ENCODE measurements around the gene PSMB8. TPM values are rescaled to one million over a fixed set of nuclear protein-coding genes. Genes with fewer than 3 reads are reported as not detected.

Gene PSMB8
- total and polyA plus RNA-seq, 4 donors = 12.4 to 30.4 (median 13.2) TPM

DNA sequence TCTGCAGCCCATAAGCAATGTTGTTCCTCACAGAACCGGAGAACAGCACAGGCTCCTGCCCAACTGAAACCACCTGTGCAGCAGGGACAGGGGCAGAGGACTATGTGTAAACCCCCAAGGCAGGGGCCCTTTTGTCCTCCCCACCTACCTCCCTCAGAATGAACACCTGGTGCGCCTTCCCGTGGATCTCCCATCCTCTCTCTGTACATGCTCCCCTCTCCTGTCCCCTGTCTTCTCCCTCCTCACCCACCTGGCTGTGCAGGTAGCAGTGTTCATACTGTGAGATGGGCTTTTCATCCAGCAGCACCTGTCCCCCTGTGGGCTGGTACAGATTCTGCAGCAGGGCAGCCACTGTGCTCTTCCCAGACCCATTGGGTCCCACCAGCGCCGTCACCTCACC is 13.8 kb downstream of the PSMB8 start:
- Histone ChIP-seq H3K4me1 (ENCODE audit: control insufficient read depth, insufficient read depth, low read length) (no peaks in the 10 kb centered on the region), H3K9me3 (ENCODE audit: control insufficient read depth, insufficient read depth, low read length) (no peaks in the 10 kb centered on the region), H3K4me3 (ENCODE audit: low read depth, low read length) (no peak overlapping the region), H3K27ac (ENCODE audit: low read depth, low read length) (no peak overlapping the region), H3K36me3 (ENCODE audit: control insufficient read depth, insufficient read depth, low read length) (peaks cover 25% of the 10 kb centered on the region), H3K27me3 (ENCODE audit: control insufficient read depth, insufficient read depth, low read length) (no peaks in the 10 kb centered on the region)
- 96% methylated on average over 5 of the region's 5 CpGs for WGBS (ENCODE audit: insufficient coverage)
- DNase-seq (ENCODE audit: low read depth in 4 of 6, low spot score in 6 of 6) = no peak

DNA sequence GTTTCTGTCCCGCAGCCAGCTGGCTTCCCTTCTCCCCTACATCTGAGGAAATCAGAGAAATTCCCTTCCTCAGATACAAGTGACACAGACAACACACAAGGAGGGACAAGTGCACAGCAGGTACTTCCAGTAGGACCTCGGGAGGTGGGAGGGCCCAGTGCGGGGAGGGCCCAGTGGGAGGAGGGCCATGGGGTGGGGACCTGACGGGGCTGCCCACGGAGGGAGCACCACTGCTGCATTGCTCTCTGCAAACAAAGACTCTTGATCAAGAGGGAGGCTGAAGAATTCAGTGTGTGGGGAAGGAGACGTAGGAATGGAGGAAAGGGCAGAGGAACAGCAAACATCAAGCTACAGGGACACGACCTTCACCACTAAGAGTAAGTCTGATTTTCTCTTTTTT is 14.4 kb downstream of the PSMB8 start:
- 56% methylated on average over 5 of the region's 7 CpGs for WGBS (ENCODE audit: insufficient coverage)
- DNase-seq (ENCODE audit: low read depth in 4 of 6, low spot score in 6 of 6) = no peak
- H3K4me3 ChIP-seq (ENCODE audit: low read depth, low read length) = no peak overlapping the region
- H3K9me3 ChIP-seq (ENCODE audit: control insufficient read depth, insufficient read depth, low read length) = no peaks in the 10 kb centered on the region
- no peaks in the 10 kb centered on the region for H3K27me3 ChIP-seq (ENCODE audit: control insufficient read depth, insufficient read depth, low read length)
- H3K4me1 ChIP-seq (ENCODE audit: control insufficient read depth, insufficient read depth, low read length) = no peaks in the 10 kb centered on the region
- H3K27ac ChIP-seq (ENCODE audit: low read depth, low read length) = no peak overlapping the region
- peaks cover 25% of the 10 kb centered on the region for H3K36me3 ChIP-seq (ENCODE audit: control insufficient read depth, insufficient read depth, low read length)

DNA sequence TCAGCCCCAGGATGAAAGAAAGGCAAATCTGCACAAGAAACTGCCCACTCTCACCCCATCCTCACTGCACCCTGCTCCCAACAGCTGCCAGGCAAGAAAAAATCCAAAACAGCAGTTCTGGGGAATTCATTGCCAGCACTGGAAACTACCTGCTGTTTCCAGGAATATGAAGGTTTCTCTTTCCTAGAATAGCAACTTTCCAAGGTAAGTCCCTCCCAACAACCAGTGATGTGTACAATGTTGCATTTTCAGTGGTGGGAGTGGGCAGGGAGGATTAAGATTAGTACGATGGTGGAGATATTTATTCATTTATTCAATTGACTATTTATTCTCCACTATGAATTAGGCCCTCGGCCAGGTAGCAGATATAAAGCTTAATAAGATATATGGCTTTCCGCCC is 16.8 kb downstream of the PSMB8 start:
- H3K36me3 ChIP-seq (ENCODE audit: control insufficient read depth, insufficient read depth, low read length) = peaks cover 21% of the 10 kb centered on the region
- no peak overlapping the region for H3K4me3 ChIP-seq (ENCODE audit: low read depth, low read length)
- no peak for DNase-seq (ENCODE audit: low read depth in 4 of 6, low spot score in 6 of 6)
- H3K27ac ChIP-seq (ENCODE audit: low read depth, low read length) = no peak overlapping the region
- no peaks in the 10 kb centered on the region for H3K4me1 ChIP-seq (ENCODE audit: control insufficient read depth, insufficient read depth, low read length)
- WGBS (ENCODE audit: insufficient coverage) = no CpG with 5 or more reads among the region's 3 CpGs
- H3K9me3 ChIP-seq (ENCODE audit: control insufficient read depth, insufficient read depth, low read length) = no peaks in the 10 kb centered on the region
- H3K27me3 ChIP-seq (ENCODE audit: control insufficient read depth, insufficient read depth, low read length) = no peaks in the 10 kb centered on the region

DNA sequence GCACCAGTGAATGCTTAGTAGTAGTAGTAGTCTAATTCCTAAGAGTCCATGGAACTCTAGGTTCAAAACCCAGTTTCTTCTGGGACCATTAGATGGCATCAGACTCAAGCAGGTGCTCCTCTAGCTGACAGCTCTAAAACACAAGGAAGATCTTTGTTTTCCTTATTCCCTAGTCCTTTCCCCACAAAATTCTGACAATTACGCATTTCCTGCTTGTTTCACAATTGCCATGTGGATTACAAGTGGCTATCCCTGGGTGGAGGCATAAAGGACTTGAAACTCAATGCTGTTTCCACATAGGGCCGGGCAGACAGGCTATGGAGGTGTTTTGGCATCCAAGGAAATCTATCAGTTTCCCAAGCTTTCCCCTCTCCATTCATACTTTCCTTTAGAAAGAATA is 17.9 kb downstream of the PSMB8 start:
- Histone ChIP-seq H3K4me1 (ENCODE audit: control insufficient read depth, insufficient read depth, low read length) (no peaks in the 10 kb centered on the region), H3K9me3 (ENCODE audit: control insufficient read depth, insufficient read depth, low read length) (no peaks in the 10 kb centered on the region), H3K36me3 (ENCODE audit: control insufficient read depth, insufficient read depth, low read length) (peaks cover 21% of the 10 kb centered on the region), H3K4me3 (ENCODE audit: low read depth, low read length) (no peak overlapping the region), H3K27ac (ENCODE audit: low read depth, low read length) (no peak overlapping the region), H3K27me3 (ENCODE audit: control insufficient read depth, insufficient read depth, low read length) (no peaks in the 10 kb centered on the region)
- DNase-seq (ENCODE audit: low read depth in 4 of 6, low spot score in 6 of 6) = peak in 2 of 6 donors; percentile 44 to 56
- WGBS (ENCODE audit: insufficient coverage) = 67% methylated on average over 1 of the region's 2 CpGs

DNA sequence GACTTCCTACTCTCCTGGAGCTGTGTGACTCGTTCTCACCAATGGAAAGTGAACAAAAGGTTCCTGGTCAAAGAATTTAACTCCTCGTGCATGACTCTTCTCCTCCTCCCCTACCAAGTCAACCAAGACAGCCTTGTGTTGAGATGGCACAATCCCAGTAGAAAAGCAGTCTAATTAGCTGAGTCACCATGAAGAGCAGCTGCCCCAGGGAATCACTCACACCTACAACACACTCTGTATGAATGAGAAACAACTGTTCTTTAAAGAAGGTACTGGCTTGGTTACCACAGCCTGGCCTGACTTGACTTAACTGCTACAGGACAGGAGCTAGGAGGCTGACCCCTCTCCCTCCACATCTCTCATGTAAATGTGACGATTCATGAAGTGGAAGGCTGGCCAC is 24.1 kb downstream of the PSMB8 start:
- Histone ChIP-seq H3K4me3 (ENCODE audit: low read depth, low read length) (no peak overlapping the region), H3K27ac (ENCODE audit: low read depth, low read length) (no peak overlapping the region), H3K27me3 (ENCODE audit: control insufficient read depth, insufficient read depth, low read length) (no peaks in the 10 kb centered on the region), H3K9me3 (ENCODE audit: control insufficient read depth, insufficient read depth, low read length) (peaks cover 1% of the 10 kb centered on the region), H3K36me3 (ENCODE audit: control insufficient read depth, insufficient read depth, low read length) (no peaks in the 10 kb centered on the region), H3K4me1 (ENCODE audit: control insufficient read depth, insufficient read depth, low read length) (no peaks in the 10 kb centered on the region)
- WGBS (ENCODE audit: insufficient coverage) = 49% methylated on average over 2 of the region's 3 CpGs
- no peak for DNase-seq (ENCODE audit: low read depth in 4 of 6, low spot score in 6 of 6)

DNA sequence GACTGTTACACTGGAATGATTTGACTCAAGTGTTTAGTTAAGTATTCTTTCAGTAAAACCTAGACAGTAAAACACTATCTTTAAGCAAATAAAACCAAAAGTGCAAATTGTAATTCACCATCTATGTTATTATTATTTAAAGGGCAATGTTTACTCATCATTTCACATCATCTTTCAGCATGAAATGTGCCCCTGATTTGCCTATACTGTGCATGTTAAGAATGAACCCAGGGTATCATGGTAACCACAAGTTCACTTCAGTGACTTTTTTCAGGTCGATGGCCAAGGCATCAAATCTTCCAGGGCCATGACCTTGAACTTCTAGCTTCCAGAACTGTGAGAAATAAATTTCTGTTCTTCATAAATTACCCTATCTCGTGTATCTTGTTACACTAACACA is 25.0 kb downstream of the PSMB8 start:
- Histone ChIP-seq H3K27ac (ENCODE audit: low read depth, low read length) (no peak overlapping the region), H3K27me3 (ENCODE audit: control insufficient read depth, insufficient read depth, low read length) (peaks cover 4% of the 10 kb centered on the region), H3K4me1 (ENCODE audit: control insufficient read depth, insufficient read depth, low read length) (no peaks in the 10 kb centered on the region), H3K36me3 (ENCODE audit: control insufficient read depth, insufficient read depth, low read length) (no peaks in the 10 kb centered on the region), H3K9me3 (ENCODE audit: control insufficient read depth, insufficient read depth, low read length) (peaks cover 1% of the 10 kb centered on the region), H3K4me3 (ENCODE audit: low read depth, low read length) (no peak overlapping the region)
- no CpG with 5 or more reads among the region's 2 CpGs for WGBS (ENCODE audit: insufficient coverage)
- no peak for DNase-seq (ENCODE audit: low read depth in 4 of 6, low spot score in 6 of 6)

DNA sequence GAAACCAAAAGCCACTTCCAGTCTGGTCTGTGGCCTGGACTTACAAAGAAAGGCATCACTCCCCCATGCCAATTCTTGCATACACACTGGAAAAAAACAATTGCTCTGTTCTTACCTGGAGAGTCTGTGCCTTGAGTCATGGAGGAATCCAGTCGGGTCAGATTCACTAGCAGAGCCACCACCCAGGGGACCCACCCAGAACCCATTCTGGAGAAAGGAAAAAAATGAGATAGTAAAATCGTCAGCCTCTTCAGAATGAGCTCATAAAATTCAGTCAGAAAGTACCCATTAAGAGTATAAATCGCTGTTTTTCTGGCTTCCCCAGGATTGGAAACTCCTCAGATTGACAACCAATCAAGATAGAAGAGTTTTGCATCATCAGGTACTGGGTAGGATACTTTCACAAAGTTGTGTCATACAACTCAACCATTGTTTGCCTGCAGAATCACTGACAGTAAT is 27.1 kb downstream of the PSMB8 start, which contains the start of gene HLA-DOB:
HLA-DOB (minus strand) TSS at position 257 of the 459 bp plus-strand sequence; CDS start at position 206, 51 bp downstream.
- H3K9me3 ChIP-seq (ENCODE audit: control insufficient read depth, insufficient read depth, low read length) = peaks cover 1% of the 10 kb centered on the region
- H3K36me3 ChIP-seq (ENCODE audit: control insufficient read depth, insufficient read depth, low read length) = no peaks in the 10 kb centered on the region
- H3K27me3 ChIP-seq (ENCODE audit: control insufficient read depth, insufficient read depth, low read length) = peaks cover 5% of the 10 kb centered on the region
- no peak for DNase-seq (ENCODE audit: low read depth in 4 of 6, low spot score in 6 of 6)
- H3K4me3 ChIP-seq (ENCODE audit: low read depth, low read length) = no peak within 1 kb of the TSS
- no peak within 1 kb of the TSS for H3K27ac ChIP-seq (ENCODE audit: low read depth, low read length)
- H3K4me1 ChIP-seq (ENCODE audit: control insufficient read depth, insufficient read depth, low read length) = no peaks in the 10 kb centered on the region
- no CpG with 5 or more reads among the region's 3 CpGs for WGBS (ENCODE audit: insufficient coverage)

DNA sequence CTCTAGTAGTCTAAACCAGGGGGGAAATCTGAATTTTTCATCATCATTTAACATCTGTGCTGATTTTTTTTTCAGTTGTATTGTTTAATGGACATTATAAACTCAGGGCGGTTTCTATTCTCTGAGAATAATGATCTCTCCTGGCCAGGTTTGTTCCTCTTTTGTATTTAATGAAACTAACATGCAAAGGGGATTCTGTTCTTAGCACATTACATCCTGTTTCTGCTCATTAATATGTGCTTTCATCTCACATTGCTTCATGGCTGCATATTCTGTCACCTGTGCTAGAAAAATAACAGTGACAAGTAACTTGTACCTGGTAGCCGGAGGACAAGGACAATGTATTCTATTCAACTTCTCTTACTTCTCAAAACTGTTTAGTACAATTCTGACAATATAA is 27.9 kb downstream of the PSMB8 start:
- Histone ChIP-seq H3K9me3 (ENCODE audit: control insufficient read depth, insufficient read depth, low read length) (peaks cover 1% of the 10 kb centered on the region), H3K27me3 (ENCODE audit: control insufficient read depth, insufficient read depth, low read length) (peaks cover 5% of the 10 kb centered on the region), H3K4me3 (ENCODE audit: low read depth, low read length) (no peak overlapping the region), H3K27ac (ENCODE audit: low read depth, low read length) (no peak overlapping the region), H3K4me1 (ENCODE audit: control insufficient read depth, insufficient read depth, low read length) (no peaks in the 10 kb centered on the region), H3K36me3 (ENCODE audit: control insufficient read depth, insufficient read depth, low read length) (no peaks in the 10 kb centered on the region)
- WGBS (ENCODE audit: insufficient coverage) = no CpG with 5 or more reads among the region's 2 CpGs
- DNase-seq (ENCODE audit: low read depth in 4 of 6, low spot score in 6 of 6) = no peak

DNA sequence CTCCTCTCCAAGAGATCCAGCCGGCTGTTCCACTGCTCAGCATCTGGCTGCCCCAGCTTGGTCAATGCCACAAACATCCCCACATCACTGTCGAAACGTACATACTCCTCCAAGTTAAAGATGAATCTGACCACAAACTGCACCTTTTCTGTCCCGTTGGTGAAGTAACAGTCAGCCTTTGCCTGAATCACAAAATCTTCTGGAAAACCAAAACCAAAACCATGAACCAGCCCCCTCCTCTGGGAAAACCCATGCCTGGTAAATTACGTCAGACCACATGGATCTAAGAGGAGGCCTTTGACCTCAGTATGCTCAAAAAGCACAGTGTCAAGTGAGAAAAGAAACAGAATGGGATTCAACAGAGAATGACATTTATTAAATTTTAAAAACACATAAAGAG is 28.7 kb downstream of the PSMB8 start:
- peaks cover 1% of the 10 kb centered on the region for H3K9me3 ChIP-seq (ENCODE audit: control insufficient read depth, insufficient read depth, low read length)
- 95% methylated on average over 3 of the region's 5 CpGs for WGBS (ENCODE audit: insufficient coverage)

DNA sequence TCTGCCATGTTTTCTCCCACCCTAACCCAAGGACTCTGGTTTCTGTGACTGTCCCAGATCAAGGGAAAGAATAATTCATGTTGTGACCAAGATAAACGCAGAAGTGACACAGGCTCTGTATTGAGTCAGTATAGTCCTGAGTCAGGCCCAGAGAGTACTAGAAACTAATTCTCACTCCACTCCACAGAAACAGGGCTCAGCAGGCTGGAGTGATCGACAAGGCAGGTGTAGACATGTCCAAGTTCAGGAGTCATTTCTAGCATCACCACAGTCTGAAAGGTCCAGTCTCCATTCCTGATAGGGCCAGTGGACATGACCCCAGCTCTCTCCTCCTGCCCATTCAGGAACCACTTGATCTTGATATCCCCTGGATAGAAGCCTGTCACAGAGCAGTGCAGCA is 29.7 kb downstream of the PSMB8 start:
- H3K27ac ChIP-seq (ENCODE audit: low read depth, low read length) = no peak overlapping the region
- no CpG with 5 or more reads among the region's 2 CpGs for WGBS (ENCODE audit: insufficient coverage)
- H3K4me3 ChIP-seq (ENCODE audit: low read depth, low read length) = no peak overlapping the region
- H3K27me3 ChIP-seq (ENCODE audit: control insufficient read depth, insufficient read depth, low read length) = peaks cover 5% of the 10 kb centered on the region
- H3K9me3 ChIP-seq (ENCODE audit: control insufficient read depth, insufficient read depth, low read length) = peaks cover 1% of the 10 kb centered on the region
- H3K36me3 ChIP-seq (ENCODE audit: control insufficient read depth, insufficient read depth, low read length) = no peaks in the 10 kb centered on the region
- no peaks in the 10 kb centered on the region for H3K4me1 ChIP-seq (ENCODE audit: control insufficient read depth, insufficient read depth, low read length)
- no peak for DNase-seq (ENCODE audit: low read depth in 4 of 6, low spot score in 6 of 6)

More for the DNA sequence above, 28.7 kb downstream of the PSMB8 start:
- Histone ChIP-seq H3K27ac (ENCODE audit: low read depth, low read length) (no peak overlapping the region), H3K27me3 (ENCODE audit: control insufficient read depth, insufficient read depth, low read length) (peaks cover 5% of the 10 kb centered on the region), H3K36me3 (ENCODE audit: control insufficient read depth, insufficient read depth, low read length) (no peaks in the 10 kb centered on the region), H3K4me1 (ENCODE audit: control insufficient read depth, insufficient read depth, low read length) (no peaks in the 10 kb centered on the region), H3K4me3 (ENCODE audit: low read depth, low read length) (no peak overlapping the region)
- DNase-seq (ENCODE audit: low read depth in 4 of 6, low spot score in 6 of 6) = no peak

All from spinal cord (tissue), 10 donors.